HG02759 (cell line): Measurements from ENCODE around the gene ATCAY.
"Not testable (repeated sequence)": the region's sequence is repeated elsewhere in the genome, so short reads cannot be mapped to it uniquely, and the experiment has no call there.

Experiments used
- ATAC-seq: cut with Tn5 transposase; IDR thresholded peaks from one replicate; pipeline ENCODE4 v1.9.1; 2021; ENCODE audit warnings: mild to moderate bottlenecking, moderate library complexity; ENCODE audit not compliant: unreplicated experiment

Gene ATCAY

DNA sequence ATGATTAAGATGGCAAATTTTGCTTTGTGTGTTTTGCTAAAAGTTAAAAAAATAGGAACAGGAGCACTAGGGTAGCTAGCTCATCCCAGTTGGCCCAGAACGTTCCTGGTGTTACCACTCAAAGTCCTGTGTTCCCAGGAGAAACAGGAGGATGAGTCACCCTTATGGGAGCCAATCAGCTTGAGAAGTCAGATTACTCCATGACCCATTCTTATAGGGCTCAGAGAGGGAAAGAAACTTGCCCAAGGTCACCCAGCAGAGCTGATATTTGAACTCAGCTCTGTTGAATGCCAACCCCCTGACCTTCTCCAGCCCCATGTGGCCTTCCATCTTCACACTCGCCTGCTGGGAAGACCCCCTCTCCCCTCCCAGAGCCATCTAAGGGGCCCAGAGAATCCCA, 65.4 kb downstream of the ATCAY start:
- ATAC-seq: no peak

DNA sequence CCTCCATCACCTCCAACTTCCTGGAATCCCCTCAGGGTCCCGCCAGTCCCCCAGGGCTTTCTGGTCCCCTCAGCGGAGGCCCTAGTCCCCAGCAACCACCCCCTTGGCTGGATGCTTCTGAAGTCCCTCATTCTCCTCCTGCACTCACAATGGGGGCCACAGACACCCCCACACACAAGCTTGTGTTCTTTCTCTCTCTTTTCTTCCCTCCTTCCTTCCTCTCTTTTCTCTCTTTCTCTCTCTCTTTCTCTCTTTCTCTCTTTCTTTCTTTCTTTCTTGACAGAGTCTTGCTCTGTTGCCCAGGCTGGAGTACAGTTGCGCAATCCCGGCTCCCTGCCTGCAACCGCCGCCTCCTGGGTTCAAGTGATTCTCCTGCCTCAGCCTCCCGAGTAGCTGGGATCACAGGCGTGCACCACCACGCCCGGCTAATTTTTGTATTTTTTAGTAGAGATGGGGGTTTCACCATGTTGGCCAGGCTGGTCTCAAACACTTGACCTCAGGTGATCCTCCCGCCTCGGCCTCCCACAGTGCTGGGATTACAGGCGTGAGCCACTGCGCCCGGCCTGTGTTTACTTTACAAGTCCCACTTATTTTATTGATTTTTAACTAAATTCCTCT, 66.9 kb downstream of the ATCAY start:
- not testable (repeated sequence) for ATAC-seq

DNA sequence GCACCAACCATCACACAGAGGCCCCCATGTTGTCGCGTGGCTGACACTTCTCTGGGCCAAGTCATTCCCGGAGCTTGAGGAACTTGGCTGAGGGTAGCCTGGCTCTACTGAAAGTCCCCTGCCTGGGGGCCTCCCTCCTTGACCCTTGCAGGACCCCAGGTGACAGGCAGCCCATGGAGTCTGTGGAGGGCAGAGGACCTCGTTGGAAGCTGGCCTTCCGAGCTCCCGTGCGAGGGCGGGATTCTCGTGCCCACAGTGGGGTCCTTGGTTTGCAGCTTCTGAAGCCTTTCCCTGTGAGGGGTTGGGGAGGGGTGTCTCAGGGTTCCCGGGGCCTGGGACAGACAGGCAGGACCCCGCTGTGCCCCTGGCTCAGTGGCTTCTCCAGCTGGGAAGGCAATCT, 68.8 kb downstream of the ATCAY start:
- ATAC-seq: no peak

DNA sequence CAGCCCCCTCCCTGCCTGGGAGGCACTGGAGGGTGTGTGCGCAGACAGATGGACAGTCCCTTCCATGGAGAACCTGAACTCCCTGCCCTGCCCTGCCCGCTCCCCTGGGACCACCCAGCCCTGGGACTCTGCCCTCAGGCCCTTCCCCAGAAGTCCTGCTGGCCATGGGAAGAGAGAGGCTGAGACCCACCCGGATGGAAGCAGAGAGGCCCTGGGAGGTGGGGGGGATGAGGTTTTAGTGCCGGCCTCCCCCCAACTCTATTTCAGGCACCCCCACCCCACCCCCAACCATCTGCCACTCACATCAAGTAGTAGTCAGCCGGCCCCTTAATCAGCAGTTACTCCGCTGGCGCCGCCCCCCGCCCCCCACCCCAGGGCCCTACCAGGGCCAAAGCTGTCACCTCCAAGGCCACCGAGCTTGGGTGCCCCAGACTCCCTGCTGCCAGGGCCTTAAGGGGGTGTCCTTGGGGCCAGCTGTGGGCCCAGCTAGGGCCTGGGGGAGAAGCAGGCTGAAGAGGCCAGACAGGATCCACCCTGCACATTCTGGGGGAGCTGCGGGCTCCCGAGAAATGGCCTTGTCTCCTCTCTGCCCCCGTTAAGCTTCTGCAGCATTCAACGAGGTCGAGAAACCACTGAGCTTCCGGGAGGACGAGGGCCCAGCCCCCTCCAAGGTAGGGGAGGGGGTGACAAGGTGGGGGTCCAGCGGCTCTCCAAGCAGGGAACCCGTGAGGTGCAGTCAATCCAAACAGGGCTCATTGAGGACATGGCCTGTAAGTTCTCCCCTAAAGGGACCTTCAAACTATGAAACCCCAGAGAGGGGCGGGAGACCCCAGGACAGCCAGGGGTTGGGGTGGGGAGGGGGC, 69.7 kb downstream of the ATCAY start:
- ATAC-seq: no peak

DNA sequence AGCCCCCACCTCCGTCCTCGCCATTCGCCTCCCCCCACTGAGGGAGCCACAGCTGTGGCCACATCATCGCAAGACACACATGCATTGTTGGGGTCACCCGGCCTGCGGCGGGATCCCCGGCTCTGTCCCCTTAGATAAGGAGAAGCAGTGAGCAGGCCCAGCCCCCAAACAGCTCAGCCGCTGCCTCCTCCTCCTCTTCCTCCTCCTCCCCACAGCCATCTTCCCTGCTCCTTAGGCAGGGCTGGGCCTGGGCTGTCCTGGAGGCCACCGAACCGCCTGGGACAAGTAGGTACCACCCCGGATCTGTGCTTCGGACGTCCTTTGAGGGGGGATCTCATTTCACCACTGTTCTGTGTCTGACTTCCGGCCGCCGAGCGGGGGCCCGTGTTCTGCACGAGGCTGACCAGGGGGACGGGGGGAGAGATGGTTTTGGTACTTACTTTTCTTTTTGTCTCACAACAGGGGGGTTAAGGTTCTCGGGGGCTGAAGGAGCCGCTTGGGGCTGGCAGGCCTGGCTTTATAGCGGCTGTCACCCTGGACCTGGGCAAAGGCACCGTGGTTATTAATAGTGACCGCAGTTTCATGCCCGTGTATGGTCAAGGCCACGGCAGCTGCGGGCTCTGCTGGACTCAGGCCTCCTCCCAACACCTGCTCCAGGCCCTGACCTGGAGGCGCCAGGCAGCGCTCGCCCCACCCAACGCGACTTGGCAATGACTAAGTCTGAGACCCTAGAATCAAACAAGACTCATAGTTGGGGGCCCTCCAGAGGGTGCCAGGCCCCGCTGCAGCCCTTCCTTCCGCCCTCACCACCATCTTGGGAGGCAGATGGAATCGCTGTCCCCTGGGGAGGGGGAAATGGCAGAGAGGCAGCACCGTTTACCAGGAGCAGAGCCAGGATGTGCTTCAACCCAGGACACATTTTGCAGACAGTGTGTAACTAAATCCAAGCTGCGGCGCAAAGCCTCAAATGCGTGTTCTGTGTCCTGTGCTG, 70.7 kb downstream of the ATCAY start:
- no peak for ATAC-seq

DNA sequence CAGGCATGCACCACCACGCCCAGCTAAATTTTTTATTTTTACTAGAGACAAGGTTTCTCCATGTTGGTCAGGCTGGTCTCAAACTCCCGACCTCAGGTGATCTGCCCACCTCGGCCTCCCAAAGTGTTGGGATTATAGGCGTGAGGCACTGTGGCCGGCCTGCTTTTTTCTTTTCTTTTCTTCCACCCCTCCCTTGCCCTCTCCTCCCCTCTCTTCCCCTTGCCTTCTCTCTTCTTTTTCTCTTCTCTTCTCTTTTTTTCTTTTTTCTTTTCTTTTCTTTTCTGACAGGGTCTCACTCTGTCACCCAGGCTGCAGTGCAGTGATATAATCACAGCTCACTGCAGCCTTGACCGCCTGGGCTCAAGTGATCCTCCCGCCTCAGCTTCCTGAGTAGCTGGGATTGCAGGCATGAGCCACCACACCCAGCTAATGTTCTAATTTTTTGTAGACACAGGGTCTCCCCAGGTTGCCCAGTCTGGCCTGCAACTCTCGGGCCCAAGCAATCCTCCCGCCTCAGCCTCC, 72.3 kb downstream of the ATCAY start:
- not testable (repeated sequence) for ATAC-seq

DNA sequence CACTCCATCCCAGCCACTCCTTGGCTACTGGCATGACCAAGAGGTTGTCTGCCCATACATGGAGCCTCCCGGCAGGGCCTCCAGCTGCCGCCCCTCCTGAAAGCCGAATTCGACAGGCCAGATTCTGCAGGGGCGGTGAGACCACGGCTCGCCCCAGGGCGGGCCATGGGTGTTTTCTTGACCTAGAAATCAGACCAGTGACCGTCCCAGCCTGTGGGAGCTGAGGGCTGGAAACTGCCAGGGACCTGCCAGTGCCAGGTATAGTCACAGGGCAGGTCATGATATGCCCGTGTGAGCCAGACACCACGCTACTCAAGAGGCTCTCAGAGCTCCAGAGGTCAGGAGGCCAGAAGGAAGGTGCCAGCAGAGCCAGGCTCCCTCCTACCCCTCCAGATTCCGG, 73.6 kb downstream of the ATCAY start:
- no peak for ATAC-seq

DNA sequence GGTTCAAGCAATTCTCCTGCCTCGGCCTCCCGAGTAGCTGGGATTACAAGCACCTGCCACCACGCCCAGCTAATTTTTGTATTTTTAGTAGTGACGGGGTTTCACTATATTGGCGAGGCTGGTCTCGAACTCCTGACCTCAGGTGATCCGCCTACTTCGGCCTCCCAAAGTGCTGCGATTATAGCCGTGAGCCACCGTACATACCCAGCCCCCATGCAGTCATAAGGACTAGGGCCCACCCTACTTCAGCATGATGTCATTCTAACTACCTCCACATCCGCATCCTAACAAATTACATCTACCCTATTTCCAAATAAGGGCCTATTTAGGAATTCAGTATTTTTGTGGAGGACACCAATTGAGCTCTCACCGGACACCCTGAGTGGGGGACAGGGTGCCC, 74.8 kb downstream of the ATCAY start:
- not testable (repeated sequence) for ATAC-seq

DNA sequence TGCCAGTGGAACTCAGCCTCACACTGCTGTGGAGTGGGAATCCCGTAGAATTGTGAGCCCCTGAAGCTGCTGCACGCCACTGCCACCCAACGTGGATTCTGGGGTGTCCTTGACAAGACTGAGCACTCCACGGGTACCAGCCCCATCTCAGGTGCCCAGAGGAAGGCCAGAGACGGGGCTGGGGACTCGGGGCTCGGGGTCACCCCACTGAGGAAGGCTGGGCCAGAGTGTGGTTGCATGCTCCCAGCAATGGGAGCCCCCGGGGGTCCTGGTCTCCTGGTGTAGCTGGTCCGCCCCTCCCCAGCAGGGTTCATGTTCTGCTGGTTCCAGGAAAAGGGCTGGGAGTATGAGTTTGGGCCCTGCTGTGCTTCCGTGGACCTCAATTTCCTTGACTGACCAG, 75.2 kb downstream of the ATCAY start:
- no peak for ATAC-seq

DNA sequence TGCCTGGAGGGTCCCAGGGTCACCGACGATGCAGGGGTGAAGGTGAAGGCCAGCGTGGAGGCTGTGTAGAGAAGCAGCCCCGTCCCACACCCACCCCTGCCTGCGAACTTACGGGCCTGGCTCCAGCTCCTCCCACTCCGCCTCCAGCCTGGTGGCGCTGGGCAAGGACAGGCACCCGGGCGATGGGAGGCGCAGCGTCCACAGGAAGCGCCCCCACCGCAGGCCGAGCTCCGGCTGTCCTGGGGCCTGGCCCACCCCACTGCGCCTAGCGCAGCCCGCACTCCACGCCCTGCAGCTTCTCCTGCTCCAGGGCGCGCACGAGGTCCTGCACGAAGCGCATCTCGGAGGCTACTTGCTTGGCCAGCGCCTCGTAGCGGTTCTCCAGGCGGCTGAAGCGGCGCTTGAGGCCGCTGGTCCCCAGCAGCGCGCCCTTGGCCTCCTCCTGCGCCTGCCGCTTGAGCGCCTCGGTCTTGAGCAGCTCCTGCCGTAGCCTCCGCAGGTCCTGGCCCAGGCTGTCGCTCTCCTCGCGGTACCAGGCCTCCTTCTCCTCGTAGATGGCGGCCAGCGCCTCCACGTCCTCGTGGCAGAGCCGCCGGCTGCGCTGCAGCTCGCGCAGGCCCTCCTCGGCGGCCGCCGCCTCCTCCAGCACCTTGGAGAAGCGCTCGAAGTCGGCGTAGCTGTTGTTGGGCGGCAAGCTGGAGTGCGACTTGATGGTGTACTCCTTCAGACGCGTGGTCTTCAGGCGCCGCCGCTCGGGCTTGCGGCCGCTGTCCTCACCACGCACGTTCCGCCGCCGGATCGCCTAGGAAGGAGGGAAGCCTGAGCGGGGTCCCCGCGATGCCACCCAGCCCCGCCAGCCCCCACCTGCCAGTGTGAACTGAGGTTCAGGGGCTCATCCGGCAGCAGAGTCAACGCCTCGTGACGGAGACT, 78.6 kb downstream of the ATCAY start:
- no peak for ATAC-seq

DNA sequence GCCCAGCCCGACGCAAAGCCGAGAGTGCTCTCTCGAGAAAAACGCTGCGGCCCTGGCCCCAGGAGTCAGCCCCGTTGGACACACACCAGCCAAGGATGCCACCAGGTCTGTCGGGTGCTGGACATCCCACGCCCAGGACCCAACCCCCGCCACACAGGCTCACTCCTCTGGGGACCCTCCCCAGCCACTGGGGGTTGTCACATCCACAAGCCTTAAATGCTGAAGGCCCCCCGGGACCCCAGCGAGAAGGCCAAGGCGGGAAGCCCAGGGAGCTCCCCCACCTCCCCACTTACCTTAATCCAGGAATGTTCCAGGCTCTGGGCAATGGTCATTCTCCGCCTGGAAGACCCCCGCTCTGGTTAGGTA, 79.3 kb downstream of the ATCAY start:
- ATAC-seq: no peak

DNA sequence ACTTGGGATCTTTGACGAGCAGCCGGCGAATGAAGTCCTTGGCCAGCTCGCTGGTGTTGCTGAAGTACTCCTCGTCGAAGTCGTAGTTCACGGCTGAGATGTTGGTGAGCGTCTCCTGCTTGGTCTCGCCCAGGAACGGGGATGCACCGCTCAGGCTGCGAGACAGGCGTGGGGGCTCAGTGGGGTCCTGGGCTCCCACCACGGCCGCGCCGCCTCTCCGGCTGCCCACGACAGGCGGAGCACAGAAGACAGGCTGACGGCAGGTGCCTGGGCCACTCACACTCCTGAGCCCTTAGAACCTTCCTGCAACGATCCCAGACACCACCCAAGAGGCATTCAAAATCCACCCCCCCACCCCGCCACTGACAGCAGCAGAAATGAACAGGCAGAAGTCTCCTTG, 80.5 kb downstream of the ATCAY start:
- no peak for ATAC-seq

DNA sequence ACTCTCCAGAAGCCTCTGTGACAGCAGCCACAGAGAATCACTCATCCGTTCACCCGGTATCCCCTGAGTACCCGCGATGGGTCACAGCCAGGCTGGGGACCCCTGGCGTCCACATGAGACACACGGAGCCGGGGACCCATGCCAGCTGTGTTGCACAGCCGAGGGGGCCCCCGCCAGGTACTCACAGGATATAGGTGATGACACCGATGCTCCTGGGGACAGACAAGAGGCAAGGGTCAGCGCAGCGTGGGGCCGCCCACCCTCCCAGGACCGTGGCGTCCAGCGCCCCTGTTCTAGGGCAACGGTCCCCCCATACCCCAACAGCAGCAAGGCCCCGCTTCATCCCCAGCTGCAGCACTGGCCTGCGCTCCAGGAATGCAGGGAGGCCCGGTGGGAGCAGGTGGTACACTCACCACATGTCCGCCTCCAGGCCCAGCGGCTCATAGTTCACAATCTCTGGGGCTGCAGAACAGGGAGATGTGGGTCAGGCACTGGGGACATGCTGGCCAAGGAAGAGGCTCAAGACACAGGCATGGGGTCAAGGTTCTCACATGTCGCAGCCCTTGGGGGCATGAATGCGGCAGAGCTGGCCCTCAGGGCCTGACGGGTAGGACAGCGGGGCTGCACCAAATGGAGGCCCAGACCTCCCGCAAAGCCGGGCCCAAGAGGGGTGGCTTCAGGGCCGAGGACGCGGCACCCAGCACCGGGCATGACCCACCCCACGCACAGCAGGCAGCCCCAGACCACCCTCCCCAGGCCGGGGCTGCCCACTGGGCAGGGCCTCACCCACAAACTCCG, 83.2 kb downstream of the ATCAY start:
- no peak for ATAC-seq

DNA sequence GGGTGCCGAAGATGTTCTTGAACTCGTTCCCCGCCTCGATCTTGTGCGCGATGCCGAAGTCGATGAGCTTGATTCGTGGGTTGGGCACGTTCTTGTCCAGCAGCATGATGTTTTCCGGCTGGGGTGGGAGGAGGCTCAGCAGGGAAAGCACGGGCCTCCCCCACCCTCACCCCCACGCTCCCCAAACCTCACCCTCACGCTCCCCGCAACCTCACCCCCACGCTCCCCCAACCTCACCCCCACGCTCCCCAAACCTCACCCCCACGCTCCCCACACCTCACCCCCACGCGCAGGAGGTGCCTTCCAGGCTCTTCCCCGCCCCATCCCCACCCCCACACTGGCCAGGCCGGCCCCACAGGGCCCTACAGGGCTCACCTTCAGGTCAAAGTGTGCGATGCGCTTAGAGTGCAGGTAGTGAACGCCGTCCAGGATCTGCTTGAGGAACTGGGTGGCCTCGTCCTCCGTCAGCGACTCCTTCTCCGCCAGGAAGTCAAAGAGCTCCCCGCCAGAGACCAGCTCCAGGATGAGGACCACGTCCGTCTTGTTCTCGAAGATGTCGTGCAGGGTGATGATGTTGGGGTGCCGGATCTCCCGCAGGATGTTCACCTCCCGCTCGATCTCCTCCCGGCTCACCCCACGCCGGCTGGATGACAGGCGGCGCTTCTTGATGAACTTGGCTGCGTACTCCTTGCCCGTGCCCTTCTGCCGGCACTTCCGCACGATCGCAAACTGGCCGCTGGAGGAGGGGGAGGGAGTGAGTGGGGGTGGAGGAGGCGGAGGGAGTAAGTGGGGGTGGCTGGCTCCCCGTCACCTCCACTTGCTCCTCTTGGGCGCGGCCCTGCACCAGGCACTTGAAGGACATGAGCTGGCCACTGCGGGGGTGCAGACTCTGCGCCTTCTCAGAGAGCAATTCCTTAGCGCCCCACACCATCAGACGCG, 84.0 kb downstream of the ATCAY start:
- ATAC-seq: no peak

DNA sequence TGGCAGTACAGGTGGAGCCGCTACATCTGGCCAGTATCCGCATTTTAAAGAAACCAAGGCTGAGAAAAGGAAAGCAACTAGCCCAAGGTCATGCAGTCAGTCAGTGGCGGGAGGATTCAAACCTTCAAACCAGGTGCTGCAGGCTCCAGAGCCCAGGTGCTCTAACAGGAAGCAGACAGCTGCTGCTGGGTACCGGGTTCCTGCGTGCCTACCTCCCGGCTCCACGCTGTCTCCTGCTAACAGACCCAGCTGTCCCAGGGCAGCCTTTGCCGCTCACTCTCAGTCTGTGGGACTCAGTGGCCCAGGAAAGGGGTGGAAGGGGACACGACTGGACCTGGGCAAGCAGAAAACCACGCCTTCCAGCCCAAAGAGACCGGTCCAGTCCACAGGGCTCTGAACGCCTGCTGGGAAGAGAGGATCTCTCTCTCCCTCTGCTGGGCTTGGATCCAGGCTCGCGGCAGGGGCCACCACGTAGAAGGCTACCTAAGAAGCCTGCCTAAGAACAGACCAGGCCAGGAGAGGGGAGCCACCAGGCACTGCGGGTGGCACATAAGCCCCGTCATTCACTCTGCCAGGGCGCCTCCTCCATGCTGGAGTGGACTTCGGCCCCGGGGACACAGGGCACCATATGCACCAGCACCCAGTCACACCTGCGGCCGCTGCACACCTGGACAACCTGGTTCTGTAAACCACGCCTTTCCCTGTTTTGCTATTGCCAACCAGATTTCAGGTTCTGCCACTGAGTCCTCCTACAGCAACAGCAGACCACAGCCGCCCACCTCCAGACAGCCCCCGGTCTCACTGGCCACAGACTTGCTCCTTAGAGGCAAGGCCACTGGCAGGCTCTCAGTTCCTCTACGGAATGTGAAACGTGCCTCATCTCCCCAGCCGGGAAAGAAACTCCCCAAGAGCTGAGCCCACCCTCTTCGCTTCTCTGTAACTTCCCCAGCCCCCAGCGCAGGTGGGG, 85.8 kb downstream of the ATCAY start:
- no peak for ATAC-seq

DNA sequence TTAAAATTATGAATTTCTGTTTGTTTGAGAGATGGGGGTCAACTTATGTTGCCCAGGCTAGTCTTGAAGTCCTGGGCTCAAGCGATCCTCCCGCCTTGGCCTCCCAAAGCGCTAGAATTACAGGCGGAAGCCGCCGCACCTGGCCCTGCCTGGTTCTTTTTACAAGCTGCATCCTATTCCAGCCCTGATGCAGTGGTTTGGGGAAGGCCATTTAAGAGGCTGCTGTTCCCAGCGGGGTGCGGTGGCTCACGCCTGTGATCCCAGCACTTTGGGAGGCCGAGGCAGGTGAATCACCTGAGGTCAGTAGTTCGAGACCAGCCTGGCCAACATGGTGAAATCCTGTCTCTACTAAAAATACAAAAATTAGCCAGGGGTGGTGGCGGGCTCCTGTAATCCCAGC, 87.5 kb downstream of the ATCAY start:
- ATAC-seq: not testable (repeated sequence)
